Heart right ventricle (tissue), 16 donors: ENCODE results near the gene RCN1. TPM values are rescaled to one million over a fixed set of nuclear protein-coding genes. Genes with fewer than 3 reads are reported as not detected.

Experiments used
- ATAC-seq, 8 donors: fragments of 200-7000 bp; cut with Tn5 transposase; one replicate each; pipeline ENCODE4 v1.9.1; 2020; ENCODE audit warnings: mild to moderate bottlenecking in 8 of 8, moderate library complexity in 8 of 8, moderate number of reproducible peaks in 1 of 8
- DNase-seq, 2 donors: peaks; one replicate each; pipeline ENCODE4 v3.0.0-alpha.2; 2020
- H3K27ac ChIP-seq, 10 donors: fragments of 200-600 bp; sonication (generic) in 2 of 10; one replicate each; pipeline versions ENCODE4 v1.5.0 to v1.8.0; 2020 to 2022; ENCODE audit warnings: mild to moderate bottlenecking in 3 of 10
- H3K27me3 ChIP-seq, 7 donors: fragments of 200-600 bp; one replicate each; pipeline ENCODE4 v1.8.0; 2021 to 2022; ENCODE audit warnings: mild to moderate bottlenecking in 2 of 7
- H3K36me3 ChIP-seq, 9 donors: fragments of 200-600 bp; sonication (generic) in 1 of 9; one replicate each; pipeline versions ENCODE4 v1.5.0 to v1.8.0; 2020 to 2022; ENCODE audit warnings: mild to moderate bottlenecking in 2 of 9
- H3K4me1 ChIP-seq, 9 donors: fragments of 200-600 bp; sonication (generic) in 1 of 9; one replicate each; pipeline versions ENCODE4 v1.5.0 to v1.8.0; 2020 to 2022; ENCODE audit warnings: mild to moderate bottlenecking in 4 of 9
- H3K4me3 ChIP-seq, 10 donors: fragments of 200-600 bp; sonication (generic) in 2 of 10; one replicate each; pipeline versions ENCODE4 v1.5.0 to v1.8.0; 2020 to 2022; ENCODE audit warnings: mild to moderate bottlenecking in 7 of 10, moderate library complexity in 2 of 10
- H3K9me3 ChIP-seq, 11 donors: fragments of 200-600 bp in 10 of 11; sonication (generic) in 2 of 11; one replicate each; pipeline versions ENCODE4 v1.5.0 to v1.8.0; 2013 to 2022; ENCODE audit warnings: mild to moderate bottlenecking in 2 of 11, control low read depth in 1 of 11, moderate library complexity in 1 of 11
- CTCF ChIP-seq, 9 donors: fragments of 200-600 bp; sonication (generic) in 2 of 9; IDR thresholded peaks; one replicate each; pipeline versions ENCODE4 v1.5.0 to v1.8.0; 2021 to 2022; ENCODE audit warnings: antibody characterized with exemption in 9 of 9, mild to moderate bottlenecking in 5 of 9, moderate library complexity in 1 of 9
- WGBS, 2 donors: extraction: QIAGEN DNeasy Blood & Tissue Kit; methylation state at CpG; one replicate each; pipeline ENCODE4 v1.1.7; 2013; ENCODE audit warnings: inconsistent platforms in 1 of 2; 5-methylcytosine and 5-hydroxymethylcytosine counted together
- intact Hi-C, 10 donors: fragments of 100-400 bp; cut with DNase I; formaldehyde crosslinking; loops; one replicate each; pipeline versions ENCODE4 v1.11.1 to v1.14.2; 2022
- polyA plus RNA-seq, 2 donors: library from polyadenylated mRNA; stranded (reverse); fragments of 200-250 nt; gene quantifications; one replicate each; pipeline ENCODE4 v1.2.3, GENCODE V29; 2013
- total RNA-seq, 10 donors: library from RNA; stranded (reverse); fragmentation: NEBNext Ultra II Directional in 3 of 10; extraction: Animal tissue kit (Norgen Biotek cat#: 25700) in 3 of 10; gene quantifications; one replicate each; pipeline versions ENCODE4 v1.2.1 to v1.2.4, GENCODE V29; 2021 to 2023
- donor health status: Arrhythmogenic right ventricular cardiomyopathy.
- donor health status: ischemic (EF 13 %, LVEDD 7.1; RV severe dilation, severe dysfunction).
- donor health status: healthy with polysubstance abuse.
- donor health status: DM: no; HTN: yes; CAD: no.
- donor health status: DM: no; HTN: no; CAD: no.
- donor health status: ischemic (EF 25% LVEDD 6.9; RV normal size, moderate dysfunction).
- donor health status: ischemic (EF 25% LVEDD 5.7; RV mildly dilated, moderate dysfunction).
- donor health status: healthy.
- donor health status: DM: yes; HTN: yes; CAD: no.
- donor health status: Ischemic cardiomyopathy.
- donor health status: ischemic (EF 35%, LVEDD 5.7; RV mildly dilated, moderate dysfunction).
- donor health status: nonischemic (EF 11% LVEDD 7.7; RV severe dilation, severe dysfunction).
- donor health status: DM: yes; HTN: yes; CAD: no.
- donor health status: PGD.
- donor health status: ischemic (EF 29% LVEDD 5.4; RV normal size, mild dysfunction).
- donor health status: nonischemic (EF 23%, LVEDD 6.1; RV moderate dilation, normal function).

RCN1 gene
- total and polyA plus RNA-seq, 12 donors = 9.7 to 60.4 (median 21.6) TPM

- no peak for ATAC-seq
- no peak for DNase-seq
- intact Hi-C loops = no loop called here
- Histone ChIP-seq H3K27me3 (peaks cover 0 to 7% (median 0%) of the 10 kb centered on the region in 7 donors), H3K4me3 (no peak overlapping the region), H3K4me1 (peaks cover 0 to under 1% (median 0%) of the 10 kb centered on the region in 9 donors), H3K27ac (no peak overlapping the region), H3K9me3 (no peaks in the 10 kb centered on the region), H3K36me3 (peaks cover 0 to 24% (median 0%) of the 10 kb centered on the region in 9 donors)
- TF ChIP-seq CTCF (IDR thresholded peaks at IDR 0.05) = no peak
- WGBS, 2 donors = 91 to 94% methylated on average over 4 of the region's 4 CpGs
These were observed 18.3 kb downstream of the RCN1 start for GRCh38 chr11:32109138-32109537.

- ATAC-seq = no peak
- no peak for DNase-seq
- H3K9me3 ChIP-seq = no peaks in the 10 kb centered on the region
- no peak for TF ChIP-seq CTCF (IDR thresholded peaks at IDR 0.05)
- H3K4me1 ChIP-seq = no peaks in the 10 kb centered on the region
- H3K4me3 ChIP-seq = no peak overlapping the region
- H3K36me3 ChIP-seq = peaks cover 0 to 20% (median 0%) of the 10 kb centered on the region in 9 donors
- H3K27me3 ChIP-seq = peaks cover 0 to 9% (median 0%) of the 10 kb centered on the region in 7 donors
- 96% methylated on average over 6 of the region's 6 CpGs for WGBS, 2 donors
- H3K27ac ChIP-seq = no peak overlapping the region
- intact Hi-C loops = no loop called here
These were observed 18.7 kb downstream of the RCN1 start for GRCh38 chr11:32109592-32109991.

GRCh38 chr11:32110795-32111194 is 19.9 kb downstream of the RCN1 start:
- Histone ChIP-seq H3K4me1 (no peaks in the 10 kb centered on the region), H3K36me3 (peaks cover 0 to 8% (median 0%) of the 10 kb centered on the region in 9 donors), H3K27me3 (peaks cover 0 to 9% (median 0%) of the 10 kb centered on the region in 7 donors), H3K9me3 (no peaks in the 10 kb centered on the region), H3K27ac (no peak overlapping the region), H3K4me3 (no peak overlapping the region)
- ATAC-seq (no peak), DNase-seq (no peak)
- TF ChIP-seq CTCF (IDR thresholded peaks at IDR 0.05) = no peak
- intact Hi-C loops = no loop called here
- 86 to 90% methylated on average over 3 of the region's 3 CpGs for WGBS, 2 donors

- Histone ChIP-seq H3K27me3 (peaks cover 0 to 9% (median 0%) of the 10 kb centered on the region in 7 donors), H3K4me3 (no peak overlapping the region), H3K36me3 (no peaks in the 10 kb centered on the region), H3K27ac (no peak overlapping the region), H3K9me3 (no peaks in the 10 kb centered on the region), H3K4me1 (no peaks in the 10 kb centered on the region)
- 54 to 67% methylated on average over 10 of the region's 10 CpGs for WGBS, 2 donors
- TF ChIP-seq CTCF (IDR thresholded peaks at IDR 0.05) = no peak
- ATAC-seq = no peak
- no peak for DNase-seq
- intact Hi-C loops = no loop called here
These were observed 22.5 kb downstream of the RCN1 start for GRCh38 chr11:32113200-32113919.
